Stimulated activated CD8-positive, alpha-beta memory T cell treated with anti-CD3 and anti-CD28 coated beads, Interleukin-4, amount 100 ng/mL, for 24 hours (primary cell): Measurements from ENCODE around the gene ASTN1.
"Not testable (repeated sequence)": the region's sequence is repeated elsewhere in the genome, so short reads cannot be mapped to it uniquely, and the experiment has no call there.

ENCODE experiments used
- DNase-seq: peaks from one replicate; pipeline ENCODE4 v3.0.0-alpha.2; 2020; ENCODE audit warnings: low read depth

The ASTN1 gene

GRCh38 chr1:177106614-177107365, 57.7 kb downstream of the ASTN1 start:
- no peak for DNase-seq

DNA sequence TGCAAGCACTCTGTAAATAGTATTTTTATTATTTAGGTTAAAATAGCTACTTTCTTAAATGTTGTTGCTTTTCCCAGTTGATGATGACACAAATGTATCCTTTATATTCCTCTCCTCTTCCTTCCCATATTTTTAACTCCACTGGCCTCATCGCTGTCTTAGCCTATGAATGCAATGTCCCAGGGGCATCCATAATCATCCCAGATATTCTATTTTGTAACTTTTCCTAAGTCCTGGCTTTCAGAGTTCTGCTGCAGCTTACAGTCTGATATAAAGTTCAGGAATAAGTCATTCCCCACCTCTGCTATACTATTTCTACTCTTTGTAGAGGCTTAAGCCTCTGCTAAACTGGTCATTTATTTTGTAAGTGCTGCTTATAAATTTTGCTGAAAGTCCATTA, 58.3 kb downstream of the ASTN1 start:
- no peak for DNase-seq

DNA sequence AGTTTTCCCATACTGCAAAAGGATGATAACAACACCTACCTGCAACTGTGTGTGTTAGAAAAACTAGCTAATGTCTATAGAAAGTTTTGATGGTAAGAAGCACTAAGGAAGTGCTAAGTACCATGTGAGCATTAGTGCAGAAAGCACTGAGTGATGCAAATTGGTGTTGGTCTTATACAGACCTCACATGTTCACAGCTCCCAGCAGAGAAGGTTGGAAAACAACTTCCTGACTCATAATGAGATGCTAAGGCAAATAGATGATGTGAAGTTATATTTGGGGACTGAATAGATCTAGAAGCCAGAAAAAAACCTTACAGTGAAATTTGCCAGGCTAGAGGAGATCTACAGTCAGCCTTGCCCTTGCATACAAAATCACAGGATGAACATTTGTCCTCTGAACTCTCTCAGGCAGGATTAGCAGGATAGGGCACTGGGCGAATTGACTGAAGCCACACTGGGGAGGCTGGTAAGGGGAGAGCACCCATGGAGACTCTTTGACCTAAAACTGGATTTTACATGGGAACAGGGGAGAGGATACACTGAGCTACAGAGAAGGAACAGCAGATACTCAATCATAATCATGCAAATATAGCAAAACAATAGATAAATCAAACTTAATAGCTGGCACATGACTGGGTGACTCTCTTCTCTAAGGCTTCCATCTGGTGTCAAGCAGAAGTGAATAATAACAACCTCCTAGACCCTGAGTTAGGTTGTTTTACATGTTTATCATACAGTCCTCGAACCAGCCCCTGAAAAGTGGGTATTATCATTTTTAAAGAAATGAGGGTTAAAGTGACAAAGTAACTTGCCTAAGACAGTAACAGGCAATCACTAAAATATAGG, 61.3 kb downstream of the ASTN1 start:
- DNase-seq = no peak

- no peak for DNase-seq
Measured at GRCh38 chr1:177092001-177092400, 72.5 kb downstream of the ASTN1 start.

- no peak for DNase-seq
Measured at GRCh38 chr1:177091040-177091439, 73.5 kb downstream of the ASTN1 start.

DNA sequence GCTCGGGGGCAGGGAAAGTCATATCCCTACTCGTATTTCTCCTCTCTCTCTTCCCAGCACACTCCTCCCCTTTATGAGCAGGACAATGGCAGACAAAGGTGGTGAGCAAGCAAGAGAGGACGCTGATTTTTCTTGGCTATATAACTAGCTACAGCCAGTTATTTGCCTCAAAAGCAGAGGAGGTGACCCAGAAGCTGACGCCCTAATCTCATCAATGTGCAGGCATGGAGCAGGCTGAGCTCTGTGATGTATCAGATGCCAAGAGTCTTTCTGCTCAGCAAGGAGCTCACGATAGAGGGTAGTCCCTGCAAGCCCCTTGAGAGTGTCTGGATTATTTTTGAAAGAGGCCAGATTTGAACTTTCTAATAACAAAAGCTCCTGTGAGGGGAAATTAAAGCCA, 75.5 kb downstream of the ASTN1 start:
- no peak for DNase-seq

DNA sequence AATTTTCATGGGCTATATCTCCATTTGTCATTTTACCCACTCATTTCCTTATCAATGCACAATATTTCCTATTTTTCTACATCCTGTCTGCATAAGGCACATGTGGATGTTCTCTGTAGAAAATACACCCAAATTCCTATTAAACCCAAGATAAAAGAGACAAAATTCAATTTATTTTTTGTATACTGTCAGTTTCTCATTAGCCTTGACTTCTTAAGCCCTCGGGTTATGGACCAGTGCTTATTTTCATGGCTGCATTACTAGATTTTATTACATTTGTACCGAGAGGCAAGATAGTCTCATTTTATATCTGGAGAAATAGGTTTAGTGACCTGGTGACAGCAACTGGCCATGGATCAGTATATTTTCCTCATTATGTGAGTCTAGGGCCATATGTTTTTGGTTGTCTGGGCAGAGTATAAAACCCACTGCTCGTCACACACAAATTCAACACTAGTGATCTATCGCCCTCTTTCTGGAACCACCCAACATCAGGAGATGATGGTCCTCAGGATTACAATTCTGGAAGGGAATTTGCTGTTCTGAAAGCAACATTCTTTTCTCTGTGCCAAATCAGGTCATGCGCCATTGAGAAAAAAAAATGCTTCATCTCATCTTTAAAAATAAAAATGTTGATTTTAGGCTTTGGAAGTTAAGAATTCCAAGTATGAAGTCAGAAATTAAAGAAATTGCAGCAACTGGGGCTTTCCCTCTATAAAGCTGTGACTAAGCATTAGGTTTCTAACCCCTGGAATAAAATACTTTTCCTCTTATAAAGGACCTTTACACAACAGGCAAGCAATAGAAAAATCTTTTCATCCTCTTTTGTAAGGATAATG, 81.4 kb downstream of the ASTN1 start:
- DNase-seq = no peak

DNA sequence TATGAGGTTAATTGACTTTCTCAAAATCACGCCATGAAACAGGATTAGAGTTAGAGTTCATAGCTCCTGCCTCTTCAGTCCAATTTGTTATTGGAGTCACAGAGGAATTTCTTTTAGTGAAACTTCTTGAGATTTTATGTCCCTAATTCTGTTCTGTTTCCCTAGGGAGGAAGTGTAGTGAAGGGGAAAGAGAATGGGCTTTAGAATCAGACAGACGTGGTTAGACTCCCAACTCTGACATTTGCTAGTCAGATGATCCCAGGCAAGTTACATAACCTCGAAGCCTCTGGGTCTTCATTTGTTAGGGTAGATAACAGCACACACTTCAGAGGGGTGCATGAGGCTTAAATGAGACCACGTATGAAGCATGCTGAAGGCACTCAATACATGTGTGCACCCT, 83.9 kb downstream of the ASTN1 start:
- no peak for DNase-seq

DNA sequence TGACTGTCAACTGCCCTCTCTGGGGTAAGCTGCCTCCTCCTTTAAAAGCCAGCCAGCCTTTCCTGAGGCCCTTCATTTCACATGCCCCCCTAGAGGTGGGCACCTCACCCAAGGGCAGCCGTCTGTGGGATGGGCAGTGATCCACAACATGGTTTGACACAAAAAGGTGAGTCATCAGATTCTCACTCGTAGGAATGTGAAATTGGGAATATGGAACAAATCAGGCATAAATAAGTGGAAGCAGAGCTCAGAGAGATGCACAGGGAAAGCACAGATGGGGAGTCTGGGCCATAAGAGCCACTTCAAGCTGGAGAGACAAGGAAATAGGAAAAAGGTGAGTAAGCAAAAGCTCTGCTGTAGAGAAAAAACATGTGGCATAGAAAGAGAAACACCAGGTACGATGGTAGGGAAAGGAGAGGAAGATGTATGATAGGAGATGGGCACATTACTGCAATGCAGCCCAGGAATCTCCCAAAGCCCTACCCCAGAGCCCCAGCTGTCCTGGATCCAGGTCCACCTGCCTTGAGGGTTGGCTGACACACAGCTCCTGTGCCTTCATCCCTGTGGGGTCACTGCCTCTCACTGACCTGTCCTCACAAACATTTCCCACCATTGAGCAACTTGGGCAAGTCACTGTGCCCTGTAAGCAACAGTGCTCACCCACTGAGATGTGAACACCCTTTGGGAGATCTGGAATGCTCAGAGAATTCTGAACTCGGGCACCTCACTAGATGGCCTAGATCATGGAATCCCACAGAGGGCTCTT, 86.6 kb downstream of the ASTN1 start:
- DNase-seq = no peak

- DNase-seq = no peak
Measured at GRCh38 chr1:177077006-177077405, 87.5 kb downstream of the ASTN1 start.

- not testable (repeated sequence) for DNase-seq
Measured at GRCh38 chr1:177074811-177075210, 89.7 kb downstream of the ASTN1 start.

DNA sequence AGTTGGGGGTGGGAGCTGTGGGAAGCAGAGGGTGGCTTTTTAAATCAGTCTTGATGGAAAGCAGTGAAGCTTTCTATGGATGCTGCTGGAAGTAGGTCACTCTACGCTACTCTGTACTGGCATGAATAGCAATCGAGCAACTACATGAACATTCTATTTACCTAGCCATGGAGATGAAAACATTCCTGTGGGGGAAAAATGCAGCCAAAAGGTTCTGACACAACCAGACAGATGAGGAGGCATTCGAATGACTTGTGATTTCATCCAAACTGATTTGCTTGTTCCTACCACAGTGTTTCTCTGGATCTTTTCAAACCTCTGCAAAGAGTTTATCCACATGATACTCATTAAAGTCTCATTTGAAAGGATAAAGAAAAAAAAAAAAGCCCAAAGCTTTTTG, 95.0 kb downstream of the ASTN1 start:
- DNase-seq = no peak

- no peak for DNase-seq
Measured at GRCh38 chr1:177067752-177068410, 96.6 kb downstream of the ASTN1 start.

DNA sequence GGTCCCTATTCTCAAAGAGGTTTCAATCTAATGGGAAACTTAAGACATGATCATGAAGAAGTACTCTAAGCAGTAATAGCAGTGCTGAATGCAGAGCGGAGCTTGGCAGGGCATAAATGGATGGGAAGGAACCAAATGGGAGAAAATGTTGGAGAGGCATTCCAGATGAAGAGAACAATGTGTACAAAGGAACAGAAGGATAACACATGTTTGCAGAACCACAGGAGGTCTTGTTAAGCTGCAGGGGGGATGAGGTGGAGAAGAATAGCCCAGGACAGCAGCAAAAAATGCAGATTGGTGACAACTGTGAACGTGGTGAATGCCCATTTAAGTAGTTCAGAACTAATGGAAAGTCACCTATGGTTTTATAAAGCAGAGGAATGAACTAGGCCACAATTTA, 99.1 kb downstream of the ASTN1 start:
- no peak for DNase-seq

DNA sequence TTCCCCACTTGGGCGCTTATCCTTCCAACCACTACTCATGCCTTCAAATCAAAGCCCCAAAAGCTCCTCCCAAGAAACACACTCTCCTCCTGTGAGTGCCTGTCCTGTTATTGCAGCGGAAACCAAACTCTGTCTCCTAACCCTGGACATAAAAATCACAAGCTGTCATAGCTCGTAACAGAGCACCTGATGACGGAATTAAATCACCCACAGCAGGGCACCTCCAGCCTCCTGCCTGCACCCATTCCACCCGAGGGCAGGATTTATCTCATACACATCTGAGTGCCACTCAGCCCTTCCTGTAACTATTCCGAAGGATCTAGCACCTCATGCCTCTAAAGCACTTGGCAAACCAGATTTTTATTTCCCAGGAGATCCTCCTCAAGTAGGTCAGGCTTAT, 100.9 kb downstream of the ASTN1 start:
- DNase-seq = no peak

DNA sequence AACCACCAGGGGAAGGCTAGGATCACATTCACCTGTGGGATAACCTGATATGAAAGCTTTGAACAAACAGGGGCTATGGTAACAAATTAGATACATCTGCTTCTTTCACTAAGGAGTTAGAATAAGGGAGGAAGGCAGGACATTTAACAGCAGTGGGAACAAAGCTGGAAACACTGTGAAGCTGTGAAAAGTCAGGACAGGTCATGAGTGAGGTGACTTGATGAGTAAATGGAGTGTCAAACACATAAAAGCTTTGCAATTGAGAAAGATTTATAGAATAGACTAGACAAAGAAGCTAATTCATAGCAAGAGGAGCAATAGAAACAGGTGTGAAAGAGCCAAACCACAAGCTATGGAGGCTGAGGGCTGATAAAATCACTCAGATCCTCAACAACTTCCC, 110.0 kb downstream of the ASTN1 start:
- no peak for DNase-seq

DNA sequence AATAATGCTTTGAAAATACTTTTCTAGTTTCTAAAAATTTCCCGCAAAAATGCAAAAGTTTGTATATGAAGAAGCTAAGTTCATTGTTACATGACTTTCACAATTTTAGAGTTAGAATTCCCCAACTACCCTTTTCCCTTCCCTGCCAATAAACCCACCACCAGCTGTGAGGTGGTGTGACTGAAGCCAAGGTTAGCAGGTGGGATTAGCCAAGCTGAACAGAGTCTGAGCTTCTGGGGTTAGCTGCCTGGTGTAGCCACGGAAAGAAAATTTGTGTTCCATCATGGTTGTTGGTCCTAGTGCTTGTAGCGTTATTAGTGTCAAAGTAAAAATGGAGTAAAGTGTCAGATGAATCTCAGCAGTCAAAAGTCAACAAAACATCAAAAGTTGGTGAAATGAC, 110.9 kb downstream of the ASTN1 start:
- no peak for DNase-seq

- DNase-seq = no peak
Measured at GRCh38 chr1:177048314-177049069, 116.0 kb downstream of the ASTN1 start.

DNA sequence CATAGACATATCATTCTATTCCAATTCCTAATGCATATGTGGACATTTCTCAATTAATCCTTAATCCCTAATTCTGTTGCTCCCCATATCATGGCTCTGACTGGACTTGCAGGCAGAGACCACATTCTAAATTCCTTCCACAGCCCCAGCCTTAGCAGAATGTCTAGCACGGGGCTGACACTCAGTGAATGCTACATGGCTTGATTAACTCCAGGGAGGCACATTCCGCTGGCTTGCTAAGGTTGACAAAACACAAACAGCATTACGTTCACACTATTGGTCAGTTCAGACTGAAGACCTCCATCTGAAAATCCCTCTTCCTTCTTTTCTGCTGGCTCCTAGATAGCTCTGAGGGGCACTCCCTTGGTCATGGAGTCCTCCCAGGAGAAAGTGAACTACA, 119.4 kb downstream of the ASTN1 start:
- DNase-seq = no peak

DNA sequence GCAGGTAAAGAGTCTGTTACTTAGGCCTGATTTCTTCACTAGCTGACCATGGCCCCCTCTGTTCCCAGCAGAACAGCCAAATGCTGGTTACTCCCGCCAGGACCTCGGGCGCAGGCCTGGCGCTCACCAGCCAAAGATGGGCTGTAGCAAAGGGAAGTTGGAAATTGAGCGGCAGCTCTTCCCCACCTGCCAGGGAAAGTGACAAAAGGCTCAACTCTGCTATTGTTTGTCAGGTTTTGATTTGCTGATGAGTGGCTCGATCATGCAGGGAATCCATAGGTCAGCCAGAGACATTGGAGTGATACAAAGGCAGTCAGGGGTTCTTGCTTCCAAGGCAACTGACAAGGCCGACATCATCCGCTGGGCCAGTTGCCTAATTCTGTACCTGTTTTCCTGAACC, 120.1 kb downstream of the ASTN1 start:
- DNase-seq = no peak

DNA sequence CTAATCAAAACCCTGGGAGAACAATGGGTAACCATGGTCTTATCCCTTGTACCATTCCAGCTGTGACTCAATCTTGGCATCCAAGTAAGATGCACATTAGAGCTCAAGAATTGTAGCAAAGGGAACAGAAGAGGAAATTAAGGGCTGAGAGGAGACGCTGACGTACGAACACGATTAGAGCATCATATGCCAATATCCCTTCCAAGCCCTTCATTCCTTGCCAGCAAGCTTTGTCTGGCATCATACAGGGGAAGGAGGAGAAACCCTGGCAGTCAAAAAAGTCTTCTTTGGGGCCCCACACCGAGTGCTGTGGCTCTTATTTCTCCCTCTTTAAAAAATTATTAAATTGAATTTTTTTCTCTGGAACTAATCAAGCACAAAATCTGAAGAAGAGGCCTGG, 120.9 kb downstream of the ASTN1 start:
- DNase-seq = no peak
